Bronchial epithelial cell (primary cell): ENCODE results near the gene EFCAB6. TPM values are rescaled to one million over a fixed set of nuclear protein-coding genes. Genes with fewer than 3 reads are reported as not detected.

Source experiments
- DNase-seq: peaks from one replicate; pipeline ENCODE4 v3.0.0-alpha.2; 2010; ENCODE audit warnings: low read depth
- FAIRE-seq: peaks from 2 replicates; lab custom pipeline; 2011; peaks lifted over from hg19 to GRCh38; lab: Jason Lieb, UNC
- H3K27me3 ChIP-seq: 2 replicates; pipeline ENCODE4 v1.5.1; 2011; ENCODE audit warnings: low read length; ENCODE audit not compliant: control insufficient read depth, insufficient read depth
- H3K36me3 ChIP-seq: 2 replicates; pipeline ENCODE4 v1.5.1; 2011; ENCODE audit warnings: low read length; ENCODE audit not compliant: control insufficient read depth, insufficient read depth
- H3K4me3 ChIP-seq: 2 replicates; pipeline ENCODE4 v1.5.1; 2011; ENCODE audit warnings: mild to moderate bottlenecking, low read depth, low read length, control low read depth
- CTCF ChIP-seq: IDR thresholded peaks from 2 replicates; pipeline ENCODE4 v1.5.1; 2011; ENCODE audit warnings: mild to moderate bottlenecking, moderate library complexity, low read length, control low read depth, inconsistent platforms; ENCODE audit not compliant: insufficient read depth, severe bottlenecking
- total RNA-seq: library from RNA; depleted of rRNA; stranded (reverse); fragments of >200 nt; gene quantifications from 2 replicates; pipeline ENCODE4 v1.2.1, GENCODE V29; 2014

Gene EFCAB6
- total RNA-seq, 1 donor from 2014 or later, result 0.26 TPM

- no peak for TF ChIP-seq CTCF
- Histone ChIP-seq H3K4me3 (no peak overlapping the region), H3K36me3 (no peaks in the 10 kb centered on the region), H3K27me3 (peaks cover 7% of the 10 kb centered on the region)
- FAIRE-seq, result no peak
- DNase-seq, result no peak
Observed at GRCh38 chr22:43821606-43822425, 9.7 kb upstream of the EFCAB6 start.

GRCh38 chr22:43820651-43821305 is 8.7 kb upstream of the EFCAB6 start:
- DNase-seq (no peak), FAIRE-seq (no peak)
- Histone ChIP-seq H3K27me3 (peaks cover 7% of the 10 kb centered on the region), H3K4me3 (no peak overlapping the region), H3K36me3 (no peaks in the 10 kb centered on the region)
- no peak for TF ChIP-seq CTCF

- DNase-seq (no peak), FAIRE-seq (no peak)
- H3K4me3 ChIP-seq, result no peak overlapping the region
- TF ChIP-seq CTCF, result no peak
- peaks cover 7% of the 10 kb centered on the region for H3K27me3 ChIP-seq
- no peaks in the 10 kb centered on the region for H3K36me3 ChIP-seq
Observed at GRCh38 chr22:43819931-43820640, 8.0 kb upstream of the EFCAB6 start.

- Histone ChIP-seq H3K4me3 (no peak overlapping the region), H3K36me3 (no peaks in the 10 kb centered on the region), H3K27me3 (peaks cover 7% of the 10 kb centered on the region)
- FAIRE-seq, result no peak
- no peak for DNase-seq
- TF ChIP-seq CTCF, result no peak
Observed at GRCh38 chr22:43819421-43819921, 7.4 kb upstream of the EFCAB6 start.

GRCh38 chr22:43818981-43819380 is 6.9 kb upstream of the EFCAB6 start:
- Histone ChIP-seq H3K4me3 (no peak overlapping the region), H3K36me3 (no peaks in the 10 kb centered on the region), H3K27me3 (peaks cover 4% of the 10 kb centered on the region)
- no peak for FAIRE-seq
- TF ChIP-seq CTCF, result no peak
- no peak for DNase-seq
